HL-60 (cell line): ENCODE results near the gene SPATA32.

Experiments
- GABPA ChIP-seq: IDR thresholded peaks from 2 replicates; pipeline ENCODE4 v1.6.1; 2012; ENCODE audit warnings: low read depth
- POLR2AphosphoS5 ChIP-seq: IDR thresholded peaks from 2 replicates; pipeline ENCODE4 v1.6.1; 2012; ENCODE audit warnings: low read depth
- SPI1 ChIP-seq: IDR thresholded peaks from 2 replicates; pipeline ENCODE4 v1.6.1; 2012; ENCODE audit warnings: low read depth, mild to moderate bottlenecking, borderline replicate concordance
- TF ChIP-seq, protein P1 (sequence below): IDR thresholded peaks from one replicate; pipeline ENCODE4 v1.5.1; 2011; ENCODE audit warnings: low read length, control low read depth, inconsistent platforms; ENCODE audit not compliant: insufficient read depth
- TF ChIP-seq, protein P2 (sequence below): IDR thresholded peaks from 2 replicates; pipeline ENCODE4 v1.6.1; 2012; ENCODE audit warnings: low read depth; ENCODE audit not compliant: insufficient replicate concordance

DNA sequence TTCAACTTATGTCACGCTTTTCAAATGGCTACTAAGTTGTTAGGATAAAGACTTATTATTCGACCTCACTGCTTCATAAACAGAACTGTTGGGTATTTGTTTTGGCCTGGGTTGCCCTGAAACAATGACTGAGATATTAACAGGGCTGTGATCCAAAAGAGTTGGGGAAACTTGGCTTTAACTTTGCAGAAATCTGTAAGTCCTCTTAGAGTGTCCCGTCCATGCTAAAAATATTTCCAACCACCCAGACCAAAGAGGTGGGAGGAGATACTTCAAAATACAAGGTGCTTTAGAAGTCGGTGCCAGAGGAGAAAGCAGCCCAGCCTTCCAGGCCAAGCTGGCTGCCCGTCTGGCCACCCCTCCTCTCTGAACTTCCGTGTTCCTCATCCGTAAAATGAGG is 16.1 kb upstream of the SPATA32 start:
- TF ChIP-seq, protein P1, sequence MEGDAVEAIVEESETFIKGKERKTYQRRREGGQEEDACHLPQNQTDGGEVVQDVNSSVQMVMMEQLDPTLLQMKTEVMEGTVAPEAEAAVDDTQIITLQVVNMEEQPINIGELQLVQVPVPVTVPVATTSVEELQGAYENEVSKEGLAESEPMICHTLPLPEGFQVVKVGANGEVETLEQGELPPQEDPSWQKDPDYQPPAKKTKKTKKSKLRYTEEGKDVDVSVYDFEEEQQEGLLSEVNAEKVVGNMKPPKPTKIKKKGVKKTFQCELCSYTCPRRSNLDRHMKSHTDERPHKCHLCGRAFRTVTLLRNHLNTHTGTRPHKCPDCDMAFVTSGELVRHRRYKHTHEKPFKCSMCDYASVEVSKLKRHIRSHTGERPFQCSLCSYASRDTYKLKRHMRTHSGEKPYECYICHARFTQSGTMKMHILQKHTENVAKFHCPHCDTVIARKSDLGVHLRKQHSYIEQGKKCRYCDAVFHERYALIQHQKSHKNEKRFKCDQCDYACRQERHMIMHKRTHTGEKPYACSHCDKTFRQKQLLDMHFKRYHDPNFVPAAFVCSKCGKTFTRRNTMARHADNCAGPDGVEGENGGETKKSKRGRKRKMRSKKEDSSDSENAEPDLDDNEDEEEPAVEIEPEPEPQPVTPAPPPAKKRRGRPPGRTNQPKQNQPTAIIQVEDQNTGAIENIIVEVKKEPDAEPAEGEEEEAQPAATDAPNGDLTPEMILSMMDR: no peak
- TF ChIP-seq, protein P2, sequence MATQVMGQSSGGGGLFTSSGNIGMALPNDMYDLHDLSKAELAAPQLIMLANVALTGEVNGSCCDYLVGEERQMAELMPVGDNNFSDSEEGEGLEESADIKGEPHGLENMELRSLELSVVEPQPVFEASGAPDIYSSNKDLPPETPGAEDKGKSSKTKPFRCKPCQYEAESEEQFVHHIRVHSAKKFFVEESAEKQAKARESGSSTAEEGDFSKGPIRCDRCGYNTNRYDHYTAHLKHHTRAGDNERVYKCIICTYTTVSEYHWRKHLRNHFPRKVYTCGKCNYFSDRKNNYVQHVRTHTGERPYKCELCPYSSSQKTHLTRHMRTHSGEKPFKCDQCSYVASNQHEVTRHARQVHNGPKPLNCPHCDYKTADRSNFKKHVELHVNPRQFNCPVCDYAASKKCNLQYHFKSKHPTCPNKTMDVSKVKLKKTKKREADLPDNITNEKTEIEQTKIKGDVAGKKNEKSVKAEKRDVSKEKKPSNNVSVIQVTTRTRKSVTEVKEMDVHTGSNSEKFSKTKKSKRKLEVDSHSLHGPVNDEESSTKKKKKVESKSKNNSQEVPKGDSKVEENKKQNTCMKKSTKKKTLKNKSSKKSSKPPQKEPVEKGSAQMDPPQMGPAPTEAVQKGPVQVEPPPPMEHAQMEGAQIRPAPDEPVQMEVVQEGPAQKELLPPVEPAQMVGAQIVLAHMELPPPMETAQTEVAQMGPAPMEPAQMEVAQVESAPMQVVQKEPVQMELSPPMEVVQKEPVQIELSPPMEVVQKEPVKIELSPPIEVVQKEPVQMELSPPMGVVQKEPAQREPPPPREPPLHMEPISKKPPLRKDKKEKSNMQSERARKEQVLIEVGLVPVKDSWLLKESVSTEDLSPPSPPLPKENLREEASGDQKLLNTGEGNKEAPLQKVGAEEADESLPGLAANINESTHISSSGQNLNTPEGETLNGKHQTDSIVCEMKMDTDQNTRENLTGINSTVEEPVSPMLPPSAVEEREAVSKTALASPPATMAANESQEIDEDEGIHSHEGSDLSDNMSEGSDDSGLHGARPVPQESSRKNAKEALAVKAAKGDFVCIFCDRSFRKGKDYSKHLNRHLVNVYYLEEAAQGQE: no peak
- no peak for TF ChIP-seq POLR2AphosphoS5
- no peak for TF ChIP-seq GABPA
- TF ChIP-seq SPI1: no peak
